Measurements from ENCODE around the gene MRPL10. TPM values are rescaled to one million over a fixed set of nuclear protein-coding genes. Genes with fewer than 3 reads are reported as not detected.

MRPL10 gene
- total RNA-seq, 2 experiments from 2014 or later, result 49.0 to 51.4 TPM

GRCh38 chr17:47820033-47820789 is 11.1 kb downstream of the MRPL10 start:
- peaks cover 32% of the 10 kb centered on the region for H3K4me1 ChIP-seq (ENCODE audit: insufficient read depth, low read length)
- H3K4me1 Mint-ChIP-seq (ENCODE audit: low read depth), result peaks cover 25% of the 10 kb centered on the region
- intact Hi-C loops (cut with DNase I, micrococcal nuclease), result no loop called here
- peak overlapping the region; percentile 97 for H3K4me3 Mint-ChIP-seq
- DNase-seq (no peak), ATAC-seq (ENCODE audit: poor library complexity) (no peak)
- H3K27ac ChIP-seq (ENCODE audit: low read depth in 1 of 2, low read length in 2 of 2), result peak overlapping the region in 1 of 2 donors; percentile 7
- peak overlapping the region; percentile 92 for H3K27ac Mint-ChIP-seq
- no peak for TF ChIP-seq CTCF (IDR thresholded peaks at IDR 0.05)
- no peaks in the 10 kb centered on the region for H3K27me3 ChIP-seq (ENCODE audit: control insufficient read depth in 1 of 2, insufficient read depth in 2 of 2, low read length in 2 of 2)
- H3K36me3 ChIP-seq (ENCODE audit: insufficient read depth, low read length), result peaks cover 63% of the 10 kb centered on the region
- H3K4me3 ChIP-seq (ENCODE audit: low read length), result peak overlapping the region; percentile 72
- H3K9me3 Mint-ChIP-seq, result no peaks in the 10 kb centered on the region
- ChIA-PET CTCF (interaction anchor here (2.4 kb wide), 1 partner anchor 11 kb away, joined by 16 read pairs; the partner anchor contains the start of genes LRRC46 and MRPL10), POLR2A (no interaction called here)
- peaks cover 86% of the 10 kb centered on the region for H3K36me3 Mint-ChIP-seq (ENCODE audit: low read depth)
- no peaks in the 10 kb centered on the region for H3K27me3 Mint-ChIP-seq
- H3K9me3 ChIP-seq (ENCODE audit: control insufficient read depth in 1 of 2, insufficient read depth in 1 of 2, low read length in 2 of 2), result no peaks in the 10 kb centered on the region

GRCh38 chr17:47819475-47819874 is 11.9 kb downstream of the MRPL10 start:
- H3K27ac Mint-ChIP-seq, result no peak overlapping the region
- H3K4me1 ChIP-seq (ENCODE audit: insufficient read depth, low read length), result peaks cover 32% of the 10 kb centered on the region
- ATAC-seq (ENCODE audit: poor library complexity) (no peak), DNase-seq (no peak)
- CTCF ChIA-PET, result no interaction called here
- TF ChIP-seq CTCF (IDR thresholded peaks at IDR 0.05), result no peak
- H3K4me1 Mint-ChIP-seq (ENCODE audit: low read depth), result peaks cover 25% of the 10 kb centered on the region
- intact Hi-C loops (cut with DNase I, micrococcal nuclease), result no loop called here
- no peak overlapping the region for H3K27ac ChIP-seq (ENCODE audit: low read depth in 1 of 2, low read length in 2 of 2)
- no peak overlapping the region for H3K4me3 ChIP-seq (ENCODE audit: low read length)
- no peaks in the 10 kb centered on the region for H3K9me3 Mint-ChIP-seq
- POLR2A ChIA-PET, result no interaction called here
- no peak overlapping the region for H3K4me3 Mint-ChIP-seq
- H3K27me3 ChIP-seq (ENCODE audit: control insufficient read depth in 1 of 2, insufficient read depth in 2 of 2, low read length in 2 of 2), result no peaks in the 10 kb centered on the region
- H3K27me3 Mint-ChIP-seq, result no peaks in the 10 kb centered on the region
- peaks cover 86% of the 10 kb centered on the region for H3K36me3 Mint-ChIP-seq (ENCODE audit: low read depth)
- H3K9me3 ChIP-seq (ENCODE audit: control insufficient read depth in 1 of 2, insufficient read depth in 1 of 2, low read length in 2 of 2), result no peaks in the 10 kb centered on the region
- H3K36me3 ChIP-seq (ENCODE audit: insufficient read depth, low read length), result peaks cover 69% of the 10 kb centered on the region

GRCh38 chr17:47818002-47818695 is 13.2 kb downstream of the MRPL10 start:
- POLR2A ChIA-PET, result no interaction called here
- H3K36me3 ChIP-seq (ENCODE audit: insufficient read depth, low read length), result peaks cover 69% of the 10 kb centered on the region

More at GRCh38 chr17:47818002-47818695, 13.2 kb downstream of the MRPL10 start:
- Histone ChIP-seq H3K27me3 (ENCODE audit: control insufficient read depth in 1 of 2, insufficient read depth in 2 of 2, low read length in 2 of 2) (no peaks in the 10 kb centered on the region), H3K4me1 (ENCODE audit: insufficient read depth, low read length) (peaks cover 32% of the 10 kb centered on the region), H3K4me3 (ENCODE audit: low read length) (no peak overlapping the region), H3K27ac (ENCODE audit: low read depth in 1 of 2, low read length in 2 of 2) (no peak overlapping the region), H3K9me3 (ENCODE audit: control insufficient read depth in 1 of 2, insufficient read depth in 1 of 2, low read length in 2 of 2) (no peaks in the 10 kb centered on the region)
- no peak overlapping the region for H3K4me3 Mint-ChIP-seq
- no peaks in the 10 kb centered on the region for H3K9me3 Mint-ChIP-seq
- ATAC-seq (ENCODE audit: poor library complexity), result no peak
- peaks cover 25% of the 10 kb centered on the region for H3K4me1 Mint-ChIP-seq (ENCODE audit: low read depth)
- DNase-seq, result no peak
- H3K27me3 Mint-ChIP-seq, result no peaks in the 10 kb centered on the region
- CTCF ChIA-PET, result no interaction called here
- no peak overlapping the region for H3K27ac Mint-ChIP-seq
- peaks cover 76% of the 10 kb centered on the region for H3K36me3 Mint-ChIP-seq (ENCODE audit: low read depth)
- TF ChIP-seq CTCF (IDR thresholded peaks at IDR 0.05), result no peak
- intact Hi-C loops (cut with DNase I, micrococcal nuclease), result no loop called here
